Measurements from ENCODE around the gene PIP5KL1.

GRCh38 chr9:127934248-127934647, 3.7 kb upstream of the PIP5KL1 start:
- TF ChIP-seq EZH2 (IDR thresholded peaks at IDR 0.05; ENCODE audit: insufficient read depth, low read length): no peak
- no peak for TF ChIP-seq CTCF (IDR thresholded peaks at IDR 0.05; ENCODE audit: insufficient read depth, low read depth, low read length)

All from astrocyte (in vitro differentiated cells and primary cell).